Chondrocyte (in vitro differentiated cells): ENCODE data around the gene EML4. TPM values are rescaled to one million over a fixed set of nuclear protein-coding genes. Genes with fewer than 3 reads are reported as not detected.

Experiments used
- DNase-seq: peaks from one replicate; pipeline ENCODE4 v3.0.0; 2021; ENCODE audit warnings: mixed read lengths, low spot score
- H3K27ac Mint-ChIP-seq: one replicate; pipeline ENCODE4 v1.8.0; 2021; ENCODE audit warnings: mild to moderate bottlenecking, moderate library complexity, mixed read lengths; ENCODE audit not compliant: unreplicated experiment
- H3K27me3 Mint-ChIP-seq: 2 replicates; pipeline ENCODE4 v1.8.0; 2021; ENCODE audit warnings: low read depth, mixed read lengths
- H3K36me3 Mint-ChIP-seq: 2 replicates; pipeline ENCODE4 v1.8.0; 2021; ENCODE audit warnings: low read depth, mixed read lengths
- H3K4me1 Mint-ChIP-seq: 2 replicates; pipeline ENCODE4 v1.8.0; 2021; ENCODE audit warnings: low read depth, mild to moderate bottlenecking, mixed read lengths
- H3K4me3 Mint-ChIP-seq: one replicate; pipeline ENCODE4 v1.8.0; 2021; ENCODE audit warnings: mild to moderate bottlenecking, moderate library complexity, mixed read lengths; ENCODE audit not compliant: unreplicated experiment
- H3K9me3 Mint-ChIP-seq: 2 replicates; pipeline ENCODE4 v1.8.0; 2021; ENCODE audit warnings: low read depth, mixed read lengths
- CTCF ChIP-seq: fragments of 200-600 bp; sonication (generic); IDR thresholded peaks from 2 replicates; pipeline ENCODE4 v1.5.0; 2021; ENCODE audit warnings: antibody characterized with exemption, mild to moderate bottlenecking, moderate library complexity
- total RNA-seq: library from RNA; stranded (reverse); gene quantifications from 3 replicates; pipeline ENCODE4 v1.2.1, GENCODE V29; 2021

The EML4 gene
- total RNA-seq, 1 donor from 2014 or later, result 50.0 TPM

- Mint-ChIP-seq H3K27me3 (no peaks in the 10 kb centered on the region), H3K36me3 (peaks cover 2% of the 10 kb centered on the region), H3K4me1 (peaks cover 26% of the 10 kb centered on the region), H3K9me3 (no peaks in the 10 kb centered on the region), H3K27ac (no peak overlapping the region), H3K4me3 (no peak overlapping the region)
- TF ChIP-seq CTCF, result no peak
- no peak for DNase-seq
These were observed 38.7 kb downstream of the EML4 start for GRCh38 chr2:42207826-42208225.

- peaks cover 2% of the 10 kb centered on the region for H3K36me3 Mint-ChIP-seq
- no peak for TF ChIP-seq CTCF
- no peaks in the 10 kb centered on the region for H3K27me3 Mint-ChIP-seq
- H3K4me3 Mint-ChIP-seq, result no peak overlapping the region
- DNase-seq, result no peak
- H3K4me1 Mint-ChIP-seq, result peaks cover 28% of the 10 kb centered on the region
- H3K27ac Mint-ChIP-seq, result no peak overlapping the region
- H3K9me3 Mint-ChIP-seq, result no peaks in the 10 kb centered on the region
These were observed 41.0 kb downstream of the EML4 start for GRCh38 chr2:42210203-42210602.

- Mint-ChIP-seq H3K27ac (peak overlapping the region; percentile 13), H3K4me1 (peaks cover 20% of the 10 kb centered on the region), H3K36me3 (peaks cover 2% of the 10 kb centered on the region), H3K9me3 (no peaks in the 10 kb centered on the region), H3K27me3 (no peaks in the 10 kb centered on the region), H3K4me3 (no peak overlapping the region)
- no peak for TF ChIP-seq CTCF
- DNase-seq, result no peak
These were observed 42.1 kb downstream of the EML4 start for GRCh38 chr2:42211291-42211690.

- H3K27ac Mint-ChIP-seq, result no peak overlapping the region
- no peaks in the 10 kb centered on the region for H3K9me3 Mint-ChIP-seq
- H3K4me1 Mint-ChIP-seq, result peaks cover 35% of the 10 kb centered on the region
- H3K4me3 Mint-ChIP-seq, result no peak overlapping the region
- peaks cover 2% of the 10 kb centered on the region for H3K36me3 Mint-ChIP-seq
- DNase-seq, result no peak
- no peaks in the 10 kb centered on the region for H3K27me3 Mint-ChIP-seq
- TF ChIP-seq CTCF, result no peak
These were observed 45.5 kb downstream of the EML4 start for GRCh38 chr2:42214669-42215068.

GRCh38 chr2:42216694-42217093, 47.5 kb downstream of the EML4 start:
- no peak overlapping the region for H3K4me3 Mint-ChIP-seq
- peak overlapping the region; percentile 24 for H3K27ac Mint-ChIP-seq
- DNase-seq, result no peak
- no peaks in the 10 kb centered on the region for H3K36me3 Mint-ChIP-seq
- H3K27me3 Mint-ChIP-seq, result no peaks in the 10 kb centered on the region
- no peaks in the 10 kb centered on the region for H3K9me3 Mint-ChIP-seq
- peaks cover 34% of the 10 kb centered on the region for H3K4me1 Mint-ChIP-seq
- TF ChIP-seq CTCF, result no peak
